H1 (cell line): Measurements from ENCODE around the gene SFR1. TPM values are rescaled to one million over a fixed set of nuclear protein-coding genes. Genes with fewer than 3 reads are reported as not detected.

Experiments
- CTCF ChIA-PET: fragments of 300-600 bp; sonication (Branson Sonifier 250); formaldehyde crosslinking; loops from one replicate; lab custom pipeline; 2021; ENCODE audit not compliant: partially characterized antibody; lab: Charles Lee
- POLR2A ChIA-PET: fragments of 300-600 bp; sonication (Branson Sonifier 250); formaldehyde crosslinking; loops from one replicate; lab custom pipeline; 2021; ENCODE audit warnings: inconsistent platforms; ENCODE audit not compliant: partially characterized antibody; lab: Charles Lee
- DNase-seq, 2 experiments: peaks; one replicate each; pipeline versions ENCODE4 v3.0.0 to v3.0.0-alpha.2; 2010 to 2022; ENCODE audit warnings: low spot score in 2 of 2, low read depth in 1 of 2, mixed read lengths in 1 of 2
- FAIRE-seq: peaks from 2 replicates; lab custom pipeline; 2011; peaks lifted over from hg19 to GRCh38; lab: Jason Lieb, UNC
- H2AFZ ChIP-seq: 2 replicates; pipeline ENCODE4 v1.8.1; 2012; ENCODE audit warnings: low read length, inconsistent platforms
- H2AK5ac ChIP-seq: 2 replicates; pipeline ENCODE4 v1.6.1; 2013; ENCODE audit warnings: low read depth, low read length
- H2BK120ac ChIP-seq: replicated peaks from 2 replicates; pipeline ENCODE3; 2013; ENCODE audit warnings: low read depth, low read length, inconsistent platforms
- H2BK12ac ChIP-seq: 2 replicates; pipeline ENCODE4 v1.6.1; 2013; ENCODE audit warnings: low read depth, low read length
- H2BK15ac ChIP-seq: 2 replicates; pipeline ENCODE4 v1.6.1; 2013; ENCODE audit warnings: low read length
- H2BK20ac ChIP-seq: 2 replicates; pipeline ENCODE4 v1.6.1; 2013; ENCODE audit warnings: low read length
- H2BK5ac ChIP-seq: 2 replicates; pipeline ENCODE4 v1.6.1; 2013; ENCODE audit warnings: low read depth, low read length
- H3K14ac ChIP-seq: 2 replicates; pipeline ENCODE4 v1.6.1; 2013; ENCODE audit warnings: inconsistent platforms; ENCODE audit not compliant: insufficient read length
- H3K18ac ChIP-seq: 2 replicates; pipeline ENCODE4 v1.6.1; 2013; ENCODE audit warnings: low read length; ENCODE audit errors: extremely low read depth
- H3K23ac ChIP-seq: 2 replicates; pipeline ENCODE4 v1.6.1; 2013; ENCODE audit warnings: inconsistent platforms; ENCODE audit not compliant: insufficient read length
- H3K23me2 ChIP-seq: 2 replicates; pipeline ENCODE4 v1.6.1; 2013; ENCODE audit warnings: low read depth, low read length
- H3K27ac ChIP-seq: 2 replicates; pipeline ENCODE4 v1.6.1; 2011; ENCODE audit warnings: low read depth, low read length, inconsistent platforms
- H3K27me3 ChIP-seq, 4 experiments: replicated peaks in 1 of 4; 1 replicate in 1 of 4; 2 replicates in 3 of 4; pipeline versions ENCODE4 v1.6.1 to v1.8.1; 2011 to 2013; ENCODE audit warnings: low read length in 3 of 4, mild to moderate bottlenecking in 3 of 4, inconsistent platforms in 2 of 4, mixed read lengths in 2 of 4, moderate library complexity in 1 of 4; ENCODE audit not compliant: control insufficient read depth in 3 of 4, insufficient read depth in 3 of 4; ENCODE audit errors: extremely low read depth in 1 of 4
- H3K36me3 ChIP-seq, 4 experiments: 2 replicates each; pipeline versions ENCODE4 v1.6.1 to v1.8.1; 2011 to 2013; ENCODE audit warnings: mild to moderate bottlenecking in 4 of 4, low read length in 3 of 4, moderate library complexity in 2 of 4, control low read depth in 1 of 4, inconsistent platforms in 1 of 4; ENCODE audit not compliant: insufficient read depth in 4 of 4, control insufficient read depth in 2 of 4
- H3K4ac ChIP-seq: replicated peaks from 2 replicates; pipeline ENCODE3; 2013; ENCODE audit warnings: low read length, low read depth, mixed read lengths, inconsistent platforms; ENCODE audit not compliant: insufficient read length
- H3K4me1 ChIP-seq, 4 experiments: replicated peaks in 1 of 4; 1 replicate in 1 of 4; 2 replicates in 3 of 4; pipeline versions ENCODE4 v1.6.1 to v1.8.1; 2011 to 2013; ENCODE audit warnings: low read length in 3 of 4, inconsistent platforms in 2 of 4, mixed read lengths in 1 of 4; ENCODE audit not compliant: insufficient read depth in 4 of 4, control insufficient read depth in 3 of 4
- H3K4me2 ChIP-seq, 2 experiments: 2 replicates each; pipeline versions ENCODE4 v1.6.1 to v1.8.1; 2011 to 2013; ENCODE audit warnings: low read depth in 2 of 2, low read length in 2 of 2, control low read depth in 1 of 2, inconsistent platforms in 1 of 2, mild to moderate bottlenecking in 1 of 2; ENCODE audit not compliant: insufficient read depth in 1 of 2
- H3K4me3 ChIP-seq, 4 experiments: fragments of 200-600, 300-600 bp in 1 of 4; sonication (generic), shearing (Covaris generic), sonication (Bioruptor Twin) in 1 of 4; 2 replicates each; pipeline versions ENCODE4 v1.5.1 to v1.8.1; 2011 to 2016; ENCODE audit warnings: low read length in 4 of 4, low read depth in 3 of 4, control low read depth in 2 of 4, inconsistent platforms in 2 of 4, mild to moderate bottlenecking in 2 of 4, mixed read lengths in 1 of 4, moderate library complexity in 1 of 4; ENCODE audit not compliant: insufficient read depth in 2 of 4; ENCODE audit errors: extremely low read depth in 1 of 4
- H3K56ac ChIP-seq: replicated peaks from 2 replicates; pipeline ENCODE3; 2013; ENCODE audit warnings: low read depth, mild to moderate bottlenecking, mixed read lengths, low read length, inconsistent platforms; ENCODE audit not compliant: insufficient read length
- H3K79me1 ChIP-seq: 2 replicates; pipeline ENCODE4 v1.6.1; 2013; ENCODE audit warnings: low read depth, low read length, control low read depth
- H3K79me2 ChIP-seq, 2 experiments: 2 replicates each; pipeline versions ENCODE4 v1.6.1 to v1.8.1; 2012 to 2013; ENCODE audit warnings: low read length in 2 of 2, mild to moderate bottlenecking in 2 of 2, inconsistent platforms in 1 of 2; ENCODE audit not compliant: insufficient read depth in 2 of 2, control insufficient read depth in 1 of 2
- H3K9ac ChIP-seq, 4 experiments: replicated peaks in 1 of 4; 1 replicate in 1 of 4; 2 replicates in 3 of 4; pipeline versions ENCODE4 v1.6.1 to v1.8.1; 2011 to 2013; ENCODE audit warnings: low read depth in 3 of 4, low read length in 3 of 4, control low read depth in 2 of 4, mild to moderate bottlenecking in 2 of 4, moderate library complexity in 2 of 4, inconsistent platforms in 1 of 4; ENCODE audit errors: extremely low read depth in 1 of 4
- H3K9me3 ChIP-seq, 2 experiments: 2 replicates each; pipeline versions ENCODE4 v1.6.1 to v1.8.1; 2012 to 2013; ENCODE audit warnings: mild to moderate bottlenecking in 2 of 2, moderate library complexity in 2 of 2, control low read depth in 1 of 2, inconsistent platforms in 1 of 2, low read depth in 1 of 2, low read length in 1 of 2, mixed read lengths in 1 of 2; ENCODE audit not compliant: insufficient read depth in 2 of 2
- H4K20me1 ChIP-seq, 2 experiments: replicated peaks in 1 of 2; 2 replicates each; pipeline versions ENCODE3 to v1.8.1; 2011 to 2013; ENCODE audit warnings: inconsistent platforms in 2 of 2, low read length in 2 of 2, mild to moderate bottlenecking in 1 of 2; ENCODE audit not compliant: insufficient read depth in 2 of 2, control insufficient read depth in 1 of 2
- H4K5ac ChIP-seq: 2 replicates; pipeline ENCODE4 v1.6.1; 2013; ENCODE audit warnings: low read length, low read depth, mixed read lengths, inconsistent platforms; ENCODE audit not compliant: insufficient read length
- H4K8ac ChIP-seq: 2 replicates; pipeline ENCODE4 v1.8.0; 2013; ENCODE audit warnings: mild to moderate bottlenecking, moderate library complexity, low read length, inconsistent platforms; ENCODE audit not compliant: insufficient read depth; ENCODE audit errors: extremely low read depth
- H4K91ac ChIP-seq: replicated peaks from 2 replicates; pipeline ENCODE3; 2013; ENCODE audit warnings: low read length, mixed read lengths, inconsistent platforms; ENCODE audit not compliant: insufficient read length
- BACH1 ChIP-seq: IDR thresholded peaks from 2 replicates; pipeline ENCODE4 v1.6.1; 2012; ENCODE audit warnings: low read length, improper control_type of control experiment
- CTBP2 ChIP-seq: IDR thresholded peaks from 2 replicates; pipeline ENCODE4 v1.7.0; 2011; ENCODE audit warnings: borderline replicate concordance, mild to moderate bottlenecking, moderate library complexity, mixed read lengths, low read length; ENCODE audit not compliant: insufficient read depth, insufficient read length
- EZH2 ChIP-seq: fragments of 200-600 bp; sonication (generic); IDR thresholded peaks from 2 replicates; pipeline ENCODE4 v1.7.1; 2012; ENCODE audit warnings: low read depth, mild to moderate bottlenecking, moderate library complexity, low read length, inconsistent platforms; ENCODE audit not compliant: severe bottlenecking
- KDM4A ChIP-seq: IDR thresholded peaks from one replicate; pipeline ENCODE4 v1.7.1; 2012; ENCODE audit warnings: low read depth, mild to moderate bottlenecking, moderate library complexity, low read length, inconsistent platforms; ENCODE audit not compliant: severe bottlenecking
- KDM5A ChIP-seq: fragments of 200-600 bp; IDR thresholded peaks from 2 replicates; pipeline ENCODE4 v1.7.1; 2012; ENCODE audit warnings: mild to moderate bottlenecking, low read length, inconsistent platforms, mixed read lengths
- NANOG ChIP-seq: IDR thresholded peaks from 2 replicates; pipeline ENCODE4 v1.6.1; 2011; ENCODE audit warnings: low read length, low read depth, mild to moderate bottlenecking, inconsistent platforms; ENCODE audit not compliant: insufficient read depth, poor library complexity, severe bottlenecking
- NRF1 ChIP-seq: IDR thresholded peaks from 2 replicates; pipeline ENCODE4 v1.6.1; 2011; ENCODE audit warnings: mild to moderate bottlenecking, low read depth, low read length, improper control_type of control experiment
- POLR2AphosphoS5 ChIP-seq: IDR thresholded peaks from 2 replicates; pipeline ENCODE4 v1.6.1; 2011; ENCODE audit warnings: low read depth, low read length
- WGBS, 2 experiments: shearing (Covaris generic) in 1 of 2; methylation state at CpG; one replicate each; pipeline versions ENCODE4 v1.1.6 to v1.1.7; 2013 to 2015; ENCODE audit warnings: low lambda C conversion rate in 2 of 2, mixed read lengths in 2 of 2, inconsistent platforms in 1 of 2, low coverage in 1 of 2, missing lambda C conversion rate in 1 of 2; ENCODE audit not compliant: insufficient replicate concordance in 2 of 2, insufficient coverage in 1 of 2, insufficient read length in 1 of 2; ENCODE audit errors: extremely low coverage in 1 of 2, missing lambda C conversion rate in 1 of 2; 5-methylcytosine and 5-hydroxymethylcytosine counted together
- polyA plus RNA-seq, 7 experiments: library from polyadenylated mRNA; depleted of rRNA in 3 of 7; stranded (reverse) in 5 of 7; unstranded in 2 of 7; fragments of >200 nt in 5 of 7; fragments of 200-250 nt in 2 of 7; gene quantifications; 1 replicate in 5 of 7; 2 replicates in 1 of 7; 4 replicates in 1 of 7; pipeline versions ENCODE4 v1.2.1 to v1.2.3, GENCODE V29; 2011 to 2013; ENCODE audit warnings: missing spikeins in 2 of 7, mixed read lengths in 2 of 7
- total RNA-seq: library from RNA; stranded (reverse); fragmentation: NEBNext Ultra II Directional; extraction: Animal tissue kit (Norgen Biotek cat#: 25700); gene quantifications from 2 replicates; pipeline ENCODE4 v1.2.1, GENCODE V29; 2021

Gene SFR1
- total and polyA plus RNA-seq, 2 of the 8 experiments (the other 6 are each of a cell fraction or from before 2014, with no cell fraction given), result 3.4 to 7.7 TPM

- H3K79me1 ChIP-seq, result no peaks in the 10 kb centered on the region
- no peak for DNase-seq
- no peak overlapping the region for H2BK5ac ChIP-seq
- no peak overlapping the region for H2BK120ac ChIP-seq
- no peak overlapping the region for H2BK12ac ChIP-seq
- no peak overlapping the region for H2AFZ ChIP-seq
- H3K23me2 ChIP-seq, result no peaks in the 10 kb centered on the region
- no peaks in the 10 kb centered on the region for H3K36me3 ChIP-seq
- H3K18ac ChIP-seq, result no peak overlapping the region
- no peak overlapping the region for H3K14ac ChIP-seq
- H3K4me2 ChIP-seq, result no peak overlapping the region
- no peak overlapping the region for H3K4me3 ChIP-seq
- no peak overlapping the region for H2BK20ac ChIP-seq
- no peaks in the 10 kb centered on the region for H4K20me1 ChIP-seq
- no peak overlapping the region for H3K4ac ChIP-seq
- H4K5ac ChIP-seq, result no peak overlapping the region
- WGBS, 2 experiments, result 0% methylated on average over 1 of the region's 1 CpG; no CpG with 5 or more reads in 1 of the 2 experiments
- POLR2A ChIA-PET, result interaction anchor here (0.6 to 1.5 kb wide), 2 partner anchors 17 to 27 kb away, joined by 3 to 4 read pairs; partner anchors contain the start of gene SFR1
- TF ChIP-seq CTBP2 (no peak), EZH2 (no peak), NRF1 (no peak), BACH1 (no peak), KDM4A (no peak), KDM5A (no peak), POLR2AphosphoS5 (no peak), NANOG (no peak)
- H3K9ac ChIP-seq, result no peak overlapping the region
- CTCF ChIA-PET, result interaction anchor here (0.7 to 1.8 kb wide), 4 partner anchors 11 to 183 kb away, joined by 3 to 6 read pairs (median 4); partner anchors contain the start of gene SFR1
- H3K4me1 ChIP-seq, result peaks cover 0 to 2% (median 0%) of the 10 kb centered on the region in 4 experiments; a peak in 1 of 7 replicates
- no peak overlapping the region for H3K23ac ChIP-seq
- no peaks in the 10 kb centered on the region for H3K79me2 ChIP-seq
- H4K91ac ChIP-seq, result no peak overlapping the region
- FAIRE-seq, result no peak
- no peak overlapping the region for H3K56ac ChIP-seq
- no peak overlapping the region for H2BK15ac ChIP-seq
- no peak overlapping the region for H2AK5ac ChIP-seq
- H3K27ac ChIP-seq, result no peak overlapping the region
- H4K8ac ChIP-seq, result no peak overlapping the region
- H3K27me3 ChIP-seq, result no peaks in the 10 kb centered on the region
- H3K9me3 ChIP-seq, result no peaks in the 10 kb centered on the region
These were observed 17.6 kb upstream of the SFR1 start for GRCh38 chr10:104104418-104104817.
